ENCODE results near the gene BNC2.

DNA sequence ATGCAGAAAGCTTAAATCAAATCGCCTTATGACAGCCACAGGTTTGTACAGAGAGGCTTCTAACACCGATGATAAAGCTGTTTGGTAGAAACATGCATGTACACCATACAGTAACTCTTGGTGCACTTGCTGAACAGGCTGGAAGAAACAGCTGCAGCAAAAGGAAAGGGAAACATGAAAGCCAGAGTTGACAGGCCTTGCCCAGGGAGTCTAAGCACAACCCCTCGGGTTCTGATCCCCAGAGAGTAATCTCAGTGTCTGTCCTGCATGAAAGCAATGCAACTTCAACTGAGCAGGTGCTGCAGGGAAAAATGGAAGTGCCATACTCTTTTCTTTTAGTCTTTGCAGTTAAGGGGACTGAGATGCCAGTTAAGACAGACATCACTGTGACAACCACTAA lies 419.9 kb downstream of the BNC2 start:
- TF ChIP-seq, protein P1, sequence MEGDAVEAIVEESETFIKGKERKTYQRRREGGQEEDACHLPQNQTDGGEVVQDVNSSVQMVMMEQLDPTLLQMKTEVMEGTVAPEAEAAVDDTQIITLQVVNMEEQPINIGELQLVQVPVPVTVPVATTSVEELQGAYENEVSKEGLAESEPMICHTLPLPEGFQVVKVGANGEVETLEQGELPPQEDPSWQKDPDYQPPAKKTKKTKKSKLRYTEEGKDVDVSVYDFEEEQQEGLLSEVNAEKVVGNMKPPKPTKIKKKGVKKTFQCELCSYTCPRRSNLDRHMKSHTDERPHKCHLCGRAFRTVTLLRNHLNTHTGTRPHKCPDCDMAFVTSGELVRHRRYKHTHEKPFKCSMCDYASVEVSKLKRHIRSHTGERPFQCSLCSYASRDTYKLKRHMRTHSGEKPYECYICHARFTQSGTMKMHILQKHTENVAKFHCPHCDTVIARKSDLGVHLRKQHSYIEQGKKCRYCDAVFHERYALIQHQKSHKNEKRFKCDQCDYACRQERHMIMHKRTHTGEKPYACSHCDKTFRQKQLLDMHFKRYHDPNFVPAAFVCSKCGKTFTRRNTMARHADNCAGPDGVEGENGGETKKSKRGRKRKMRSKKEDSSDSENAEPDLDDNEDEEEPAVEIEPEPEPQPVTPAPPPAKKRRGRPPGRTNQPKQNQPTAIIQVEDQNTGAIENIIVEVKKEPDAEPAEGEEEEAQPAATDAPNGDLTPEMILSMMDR (IDR thresholded peaks at IDR 0.05; ENCODE audit: low read length) = no peak
- TF ChIP-seq EZH2 (IDR thresholded peaks at IDR 0.05; ENCODE audit: borderline replicate concordance, low read length) = no peak
